Uterus (tissue), 2 donors: ENCODE results near the gene AIG1.

Experiments used
- POLR2A ChIP-seq, 2 donors: fragments of 450-650 bp; IDR thresholded peaks; one replicate each; pipeline ENCODE4 v1.6.1; 2016; ENCODE audit warnings: antibody characterized with exemption in 2 of 2, mild to moderate bottlenecking in 1 of 2, moderate library complexity in 1 of 2
- TF ChIP-seq, protein P1 (sequence below), 4 experiments: fragments of 200-600 bp in 2 of 4; fragments of 450-650 bp in 2 of 4; sonication (generic) in 2 of 4; IDR thresholded peaks; one replicate each; pipeline ENCODE4 v1.5.1; 2016 to 2019; ENCODE audit warnings: antibody characterized with exemption in 4 of 4, mild to moderate bottlenecking in 2 of 4, moderate library complexity in 1 of 4

DNA sequence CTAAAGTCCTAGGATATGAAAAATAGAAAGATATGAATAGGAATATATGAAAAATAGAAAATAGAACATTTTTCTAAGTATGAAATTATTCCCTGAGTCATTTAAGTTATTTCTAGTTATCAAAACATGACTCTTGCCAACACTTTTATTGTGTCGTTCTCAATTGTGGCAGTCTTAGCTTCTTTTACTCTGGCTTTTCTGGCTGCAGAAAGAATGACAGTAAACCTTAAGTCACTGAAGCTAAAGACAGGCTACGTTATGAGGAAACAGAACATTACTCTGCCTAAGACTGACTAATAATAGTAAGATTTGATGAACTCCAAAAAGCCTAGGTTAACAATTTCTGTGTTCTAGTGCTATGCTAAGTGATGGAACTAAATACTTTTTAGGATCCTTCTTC, 74.6 kb downstream of the AIG1 start:
- TF ChIP-seq, protein P1, sequence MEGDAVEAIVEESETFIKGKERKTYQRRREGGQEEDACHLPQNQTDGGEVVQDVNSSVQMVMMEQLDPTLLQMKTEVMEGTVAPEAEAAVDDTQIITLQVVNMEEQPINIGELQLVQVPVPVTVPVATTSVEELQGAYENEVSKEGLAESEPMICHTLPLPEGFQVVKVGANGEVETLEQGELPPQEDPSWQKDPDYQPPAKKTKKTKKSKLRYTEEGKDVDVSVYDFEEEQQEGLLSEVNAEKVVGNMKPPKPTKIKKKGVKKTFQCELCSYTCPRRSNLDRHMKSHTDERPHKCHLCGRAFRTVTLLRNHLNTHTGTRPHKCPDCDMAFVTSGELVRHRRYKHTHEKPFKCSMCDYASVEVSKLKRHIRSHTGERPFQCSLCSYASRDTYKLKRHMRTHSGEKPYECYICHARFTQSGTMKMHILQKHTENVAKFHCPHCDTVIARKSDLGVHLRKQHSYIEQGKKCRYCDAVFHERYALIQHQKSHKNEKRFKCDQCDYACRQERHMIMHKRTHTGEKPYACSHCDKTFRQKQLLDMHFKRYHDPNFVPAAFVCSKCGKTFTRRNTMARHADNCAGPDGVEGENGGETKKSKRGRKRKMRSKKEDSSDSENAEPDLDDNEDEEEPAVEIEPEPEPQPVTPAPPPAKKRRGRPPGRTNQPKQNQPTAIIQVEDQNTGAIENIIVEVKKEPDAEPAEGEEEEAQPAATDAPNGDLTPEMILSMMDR (IDR thresholded peaks at IDR 0.05) = no peak
- no peak for TF ChIP-seq POLR2A (IDR thresholded peaks at IDR 0.05)
